Posterior cingulate gyrus (tissue), 11 donors: ENCODE data around the gene CD81.

Source experiments
- DNase-seq, 10 donors: peaks; one replicate each; pipeline versions ENCODE4 v3.0.0 to v3.0.0-alpha.2; 2020 to 2021; ENCODE audit warnings: mixed read lengths in 3 of 10
- intact Hi-C: fragments of 100-400 bp; cut with DNase I; formaldehyde crosslinking; loops from one replicate; pipeline ENCODE4 v1.15.1; 2023

The CD81 gene

DNA sequence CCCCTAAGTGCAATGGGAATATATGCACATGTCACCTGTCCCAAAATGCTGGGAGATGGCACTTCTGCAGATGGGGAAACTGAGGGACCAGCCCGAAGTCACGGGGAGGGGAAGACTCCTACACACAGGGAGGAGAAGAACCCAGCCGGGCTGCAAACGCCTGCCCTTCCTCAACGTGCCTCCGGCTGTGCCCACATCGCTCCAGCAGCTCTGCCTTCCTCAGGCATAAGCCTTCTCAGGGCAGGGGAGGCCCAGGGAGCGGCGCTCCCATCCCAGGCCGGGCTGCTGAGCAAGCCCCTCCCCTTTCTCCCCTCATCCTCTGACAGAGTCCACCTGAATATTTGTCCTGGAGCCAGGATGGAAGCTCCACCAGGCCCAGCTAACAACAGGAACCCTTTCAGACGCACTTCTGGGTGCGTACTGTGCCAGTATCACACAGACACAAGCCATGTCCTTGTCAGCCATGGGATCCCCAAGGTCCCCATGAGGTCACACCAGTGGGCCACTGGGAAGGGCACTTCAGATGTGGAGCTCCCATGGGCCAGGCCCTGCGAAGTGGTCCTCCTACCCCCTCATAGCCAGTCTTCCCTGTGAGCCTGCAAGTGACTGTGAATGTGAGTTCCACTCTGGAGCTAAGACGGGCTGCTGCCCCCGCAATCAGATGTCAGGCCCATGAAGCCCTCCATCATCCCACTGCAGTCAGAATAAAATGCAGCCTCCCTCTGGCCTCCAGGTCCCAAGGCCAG lies 2.5 kb upstream of the CD81 start:
- intact Hi-C loops, result loop anchor here (5.0 kb wide), 1 partner anchor 57 kb away; no protein-coding TSS in a partner anchor
- peak in 4 of 10 donors; percentile 17 to 64 (median 48) for DNase-seq

DNA sequence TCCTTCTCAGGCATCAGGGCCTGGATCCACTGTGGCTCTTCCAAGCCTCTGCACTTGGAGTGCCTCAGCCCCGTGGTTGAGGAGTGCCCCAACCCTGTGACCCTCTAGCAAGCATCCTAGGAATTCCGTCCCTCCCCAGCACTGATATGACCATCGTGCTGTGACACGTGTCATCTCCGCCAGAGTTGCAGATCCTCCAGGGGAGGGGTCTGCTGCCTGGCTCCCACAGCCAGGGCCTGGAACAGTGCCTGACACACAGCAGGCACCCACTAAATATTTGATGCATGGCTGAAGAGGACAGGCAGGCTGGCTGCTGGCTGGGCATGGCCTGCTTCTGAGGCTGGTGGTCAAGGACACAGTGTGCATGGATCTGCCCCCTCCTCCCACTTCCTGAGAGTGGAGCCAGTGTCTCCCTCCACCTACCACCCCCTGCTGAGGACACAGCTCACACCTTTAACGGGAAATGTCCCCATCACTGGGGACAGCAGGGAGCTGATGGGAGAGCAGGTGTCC lies 1.7 kb upstream of the CD81 start:
- intact Hi-C loops, result no loop called here
- DNase-seq, result peak in 5 of 10 donors; percentile 11 to 59 (median 39)

DNA sequence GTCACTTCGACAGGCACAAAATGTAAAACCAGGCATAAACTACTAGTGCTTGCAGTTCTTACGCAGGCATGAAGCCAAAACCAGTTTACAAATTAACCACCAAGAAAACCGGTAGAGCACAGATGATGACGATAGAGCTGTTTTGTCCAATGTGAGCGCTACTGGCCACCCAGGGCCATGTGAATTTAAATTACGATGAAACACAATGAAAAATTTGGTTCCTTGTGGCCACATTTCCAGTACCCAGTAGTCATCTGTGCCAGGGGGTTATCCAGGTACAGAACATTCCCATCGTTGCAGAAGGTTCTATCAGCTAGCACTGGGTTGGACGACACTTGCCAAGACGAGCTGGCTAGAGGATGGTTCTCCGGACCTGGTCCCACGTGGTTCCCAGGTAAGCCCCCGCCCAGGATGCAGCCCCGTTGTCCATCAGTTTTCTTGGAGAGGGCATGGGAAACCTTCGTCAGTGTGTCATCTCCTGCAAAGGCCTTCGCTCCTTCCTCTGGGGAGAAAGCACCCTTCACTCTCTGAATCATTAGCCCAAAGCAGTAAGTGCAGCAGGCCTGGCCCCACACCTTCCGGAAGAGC lies 1.1 kb upstream of the CD81 start:
- intact Hi-C loops, result no loop called here
- DNase-seq, result peak in 3 of 10 donors; percentile 1 to 72 (median 21)

DNA sequence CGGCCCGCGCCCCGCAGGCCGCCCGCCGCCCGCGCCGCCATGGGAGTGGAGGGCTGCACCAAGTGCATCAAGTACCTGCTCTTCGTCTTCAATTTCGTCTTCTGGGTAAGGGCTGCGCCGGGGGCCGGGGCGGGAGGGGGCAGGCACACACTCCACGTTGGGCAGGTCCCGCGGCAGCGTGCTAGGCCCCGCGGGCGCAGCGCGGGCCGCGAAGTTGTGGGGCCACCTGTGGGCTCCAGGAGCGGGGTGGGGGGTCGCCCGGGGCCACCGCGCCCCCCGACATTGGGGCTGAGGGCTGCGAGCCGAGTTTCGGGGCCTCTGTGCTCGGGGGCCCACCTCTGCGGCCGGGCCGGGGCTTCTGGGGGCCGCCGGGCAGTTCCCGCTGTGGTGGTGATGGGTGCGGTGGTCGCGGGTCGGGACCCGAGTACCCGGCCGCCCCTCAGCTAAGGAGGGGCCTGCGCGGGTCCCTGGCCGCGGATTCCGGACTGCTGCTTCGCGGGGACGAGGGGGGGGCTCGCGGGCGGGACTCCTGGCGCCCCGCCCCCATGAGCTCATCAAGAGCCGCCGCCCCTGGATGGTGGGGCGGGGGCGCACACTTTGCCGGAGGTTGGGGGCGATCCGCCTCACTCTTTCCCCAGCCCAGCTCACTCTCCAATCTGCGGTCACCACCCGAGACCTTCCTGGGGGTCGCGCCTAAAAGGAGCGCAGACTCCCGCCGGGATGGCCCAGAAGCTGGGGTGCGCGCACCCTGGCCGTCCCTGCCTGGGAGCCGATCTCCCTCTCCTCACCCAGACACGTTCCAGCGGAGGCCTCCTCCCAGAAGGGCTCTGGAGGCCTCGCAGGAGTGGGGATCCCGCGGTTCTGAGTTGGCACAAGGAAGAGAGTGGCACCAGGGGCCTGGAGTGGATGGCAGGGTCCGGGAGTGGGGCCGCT lies 667 bp downstream of the CD81 start:
- intact Hi-C loops, result no loop called here
- peak in 9 of 10 donors; percentile 12 to 91 (median 62) for DNase-seq

DNA sequence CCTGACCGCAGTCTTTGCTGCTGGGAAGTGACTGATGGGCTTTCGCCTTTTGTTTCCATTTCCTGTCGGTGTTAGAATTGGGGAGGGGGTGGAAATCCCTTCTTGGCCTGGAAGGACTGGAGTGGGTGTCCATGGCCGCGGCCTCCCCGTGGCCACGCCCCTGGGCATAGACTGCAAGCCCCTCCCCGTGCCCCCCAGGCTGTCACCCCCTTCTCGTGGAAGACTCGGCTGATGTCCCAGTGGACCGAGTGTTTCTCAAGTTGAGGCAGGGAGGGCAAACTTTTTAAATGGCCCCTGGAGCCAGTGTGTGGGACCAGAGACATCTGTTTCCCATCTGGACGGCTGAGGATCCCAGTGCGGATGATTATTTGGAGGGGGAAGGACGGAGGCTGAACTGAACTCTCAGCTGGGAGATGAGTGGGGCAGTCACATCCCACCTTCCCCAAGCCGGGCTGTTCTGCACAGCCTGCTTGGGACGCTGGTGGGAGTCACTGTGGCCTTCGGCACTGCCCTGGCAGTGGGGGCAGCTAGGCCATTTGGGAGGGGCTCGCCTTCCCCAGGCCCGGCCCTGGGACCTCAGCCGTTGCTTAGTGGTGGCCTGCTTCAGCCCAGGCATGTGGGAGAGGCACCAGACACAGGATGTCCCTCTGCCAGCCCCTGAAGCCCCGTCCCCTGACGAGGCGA lies 1.6 kb downstream of the CD81 start:
- intact Hi-C loops, result no loop called here
- DNase-seq, result peak in 1 of 10 donors; percentile 71

DNA sequence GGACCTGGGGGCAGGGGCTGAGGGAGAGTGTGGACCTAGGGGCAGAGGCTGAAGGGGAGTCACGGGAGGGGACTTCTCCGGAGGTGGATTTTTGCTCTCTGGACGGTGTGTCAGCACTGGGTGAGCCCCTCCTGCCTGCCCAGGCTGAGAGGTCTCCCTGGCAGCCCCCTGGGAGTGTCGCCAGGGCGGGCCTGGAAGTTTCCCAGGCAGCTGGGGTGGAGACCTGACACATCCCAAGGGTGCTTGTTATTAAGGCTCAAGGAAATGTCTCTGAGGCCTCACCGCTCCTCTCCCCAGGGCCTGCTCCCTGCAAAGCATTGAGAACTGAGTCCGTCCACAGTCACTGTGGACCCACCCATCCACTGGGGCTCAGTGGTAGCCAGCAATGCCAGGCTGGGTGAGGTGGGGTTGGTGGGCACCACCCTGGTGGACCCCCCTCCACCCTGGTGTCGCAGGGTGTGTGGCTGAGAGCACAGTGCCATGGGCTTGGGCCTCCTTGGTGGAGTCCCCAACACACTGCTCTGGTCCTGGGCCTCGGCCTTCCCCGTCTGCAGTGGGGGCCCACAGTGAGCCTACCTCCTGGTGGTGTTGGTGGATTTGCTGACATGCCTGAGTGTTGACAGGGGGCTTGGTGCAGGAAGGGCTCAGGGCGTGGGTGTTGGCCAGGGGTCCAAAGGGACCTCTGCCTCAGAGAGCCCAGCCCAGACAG lies 2.5 kb downstream of the CD81 start:
- DNase-seq, result peak in 1 of 10 donors; percentile 65
- intact Hi-C loops, result no loop called here

DNA sequence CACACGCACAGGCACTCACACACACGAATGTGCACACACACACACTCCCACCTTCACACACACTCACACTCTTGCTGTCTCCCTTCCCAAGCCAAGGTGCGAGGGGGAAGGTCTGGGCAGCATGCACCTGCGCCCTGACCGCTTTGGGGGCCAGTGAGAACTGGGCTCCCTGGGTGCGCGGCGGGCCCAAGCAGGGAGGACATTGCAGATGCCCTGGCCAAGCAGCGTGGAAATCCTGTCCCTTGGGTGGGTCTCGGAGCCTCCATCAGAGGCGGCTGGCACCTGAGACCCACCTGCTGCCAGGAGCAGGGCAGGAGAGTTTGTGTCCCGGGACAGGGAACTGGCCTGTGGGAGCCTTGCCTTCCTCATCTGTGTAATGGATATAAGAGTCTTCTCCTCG lies 3.3 kb downstream of the CD81 start:
- intact Hi-C loops, result no loop called here

DNA sequence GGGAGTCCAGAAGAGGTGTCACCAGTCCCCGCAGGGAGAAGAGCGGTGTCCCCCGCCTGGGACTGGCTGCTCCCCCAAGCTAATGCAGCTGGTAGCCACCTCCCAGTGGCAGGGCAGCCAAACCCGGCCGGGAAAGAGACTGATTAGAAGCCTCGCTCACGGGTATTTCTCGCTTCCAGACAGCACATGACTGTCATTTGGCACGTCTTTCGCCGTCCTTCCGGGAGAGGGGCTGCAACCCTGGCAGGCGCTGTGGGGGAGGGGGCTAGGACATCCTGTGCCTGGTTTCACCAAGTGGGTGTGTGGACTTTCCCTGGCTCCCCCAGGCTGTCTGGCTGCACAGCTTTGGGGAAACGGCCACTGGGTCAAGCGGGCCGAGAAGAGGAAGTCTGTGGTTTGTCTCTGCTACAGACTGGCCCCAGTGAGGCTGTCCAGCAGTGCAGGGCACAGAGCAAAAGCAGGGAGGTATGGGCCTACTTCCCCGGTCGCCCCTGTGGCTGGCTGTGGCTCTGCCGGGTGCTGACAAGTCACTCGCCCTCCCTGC lies 3.8 kb downstream of the CD81 start:
- peak in 7 of 10 donors; percentile 37 to 92 (median 64) for DNase-seq
- intact Hi-C loops, result no loop called here

More for the DNA sequence above, 3.3 kb downstream of the CD81 start:
- DNase-seq, result peak in 1 of 10 donors; percentile 61

DNA sequence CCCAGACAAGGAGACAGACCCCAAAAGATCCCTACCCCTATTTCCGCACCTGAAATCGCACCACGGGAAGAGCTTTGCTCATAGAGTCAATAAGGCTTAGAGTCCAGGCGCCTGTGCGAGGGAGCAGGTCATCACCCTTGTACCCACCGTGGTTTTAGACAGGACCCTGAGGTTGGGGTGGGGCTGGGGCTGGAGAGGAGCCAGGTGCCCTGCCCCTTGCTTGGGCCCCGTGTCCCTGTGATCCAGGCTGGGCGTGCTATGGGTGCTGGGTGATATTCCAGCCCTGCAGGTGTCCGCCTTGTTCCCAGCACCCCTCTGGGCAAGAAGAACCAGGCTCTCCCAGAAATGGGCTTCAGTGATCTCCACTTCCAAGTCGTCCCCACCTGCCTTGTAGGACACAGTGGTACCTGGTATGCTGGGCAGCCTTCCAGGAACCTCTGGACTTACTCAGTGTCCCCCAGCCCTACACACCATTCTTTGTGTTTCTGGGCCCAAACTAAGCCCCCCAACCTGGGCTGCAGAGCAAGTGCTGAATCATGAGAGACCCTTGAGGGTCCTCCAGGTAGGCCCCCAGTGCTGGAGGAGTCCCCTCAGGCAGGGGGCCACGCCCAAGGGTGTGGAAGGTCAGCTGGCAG lies 4.5 kb downstream of the CD81 start:
- intact Hi-C loops, result no loop called here
- DNase-seq, result no peak

DNA sequence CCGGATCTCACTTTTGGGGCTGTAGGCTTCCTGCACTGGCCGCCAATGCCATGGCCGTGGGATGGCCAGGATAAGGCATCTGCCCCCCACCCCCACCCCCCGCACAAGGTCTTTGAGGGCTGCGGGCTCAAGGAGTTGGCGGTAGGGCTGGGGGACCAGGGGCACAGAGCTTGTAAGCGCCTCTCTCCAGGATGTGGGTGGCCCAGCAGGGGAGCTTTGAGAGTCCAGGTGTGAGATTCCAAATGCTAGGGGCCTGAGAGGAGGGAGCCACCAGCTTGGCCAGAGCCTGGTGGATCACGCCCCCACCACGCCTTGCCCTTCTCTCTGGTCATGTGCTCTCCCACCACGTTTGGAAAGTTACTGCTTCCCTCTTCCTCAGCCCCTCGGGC lies 5.0 kb downstream of the CD81 start:
- no peak for DNase-seq
- intact Hi-C loops, result no loop called here

DNA sequence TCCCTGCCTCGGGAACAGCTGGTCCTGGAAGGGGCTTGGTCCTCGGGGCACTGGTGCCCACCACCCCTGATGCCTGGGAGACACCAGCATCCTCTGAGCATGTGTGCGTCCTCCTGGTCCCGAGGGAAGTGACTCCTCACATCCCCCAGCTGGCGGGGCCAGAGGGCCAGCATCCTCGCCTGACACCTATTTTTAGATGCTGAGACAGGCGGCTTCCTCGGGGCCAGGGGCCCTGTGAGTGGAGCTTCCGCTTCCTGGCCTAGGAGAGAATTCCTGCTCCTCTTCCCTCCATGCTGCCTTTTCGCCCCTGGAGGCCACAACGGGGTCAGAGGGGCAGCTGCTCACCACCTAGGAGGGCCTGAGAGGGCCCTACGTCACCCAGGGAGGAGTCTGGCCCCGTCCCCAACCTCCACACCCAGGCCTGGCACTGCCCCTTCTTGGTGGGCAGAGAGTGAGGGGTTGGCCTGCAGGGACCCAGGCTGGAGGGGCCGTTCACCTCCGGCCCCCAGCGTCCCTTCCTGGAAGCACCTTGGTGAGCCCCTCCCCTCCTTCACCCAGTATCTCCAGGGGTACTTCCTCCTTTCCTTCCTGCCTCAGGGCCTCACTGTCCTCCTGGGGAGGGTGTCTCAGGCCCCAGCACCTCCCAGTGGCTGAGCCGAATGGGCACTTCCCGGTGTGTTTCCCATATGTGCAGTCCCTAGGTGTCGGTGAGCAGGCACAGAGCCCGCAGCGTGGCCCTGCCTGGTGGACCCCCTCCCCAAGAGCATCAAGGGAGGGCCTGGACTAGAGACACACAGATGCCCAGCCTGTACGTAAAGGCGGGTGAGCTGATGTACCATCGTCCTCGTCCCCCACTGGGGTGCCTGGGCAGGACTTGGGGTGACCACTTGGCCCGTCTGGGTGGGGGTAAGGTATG lies 6.1 kb downstream of the CD81 start:
- peak in 1 of 10 donors; percentile 40 for DNase-seq
- intact Hi-C loops, result no loop called here

DNA sequence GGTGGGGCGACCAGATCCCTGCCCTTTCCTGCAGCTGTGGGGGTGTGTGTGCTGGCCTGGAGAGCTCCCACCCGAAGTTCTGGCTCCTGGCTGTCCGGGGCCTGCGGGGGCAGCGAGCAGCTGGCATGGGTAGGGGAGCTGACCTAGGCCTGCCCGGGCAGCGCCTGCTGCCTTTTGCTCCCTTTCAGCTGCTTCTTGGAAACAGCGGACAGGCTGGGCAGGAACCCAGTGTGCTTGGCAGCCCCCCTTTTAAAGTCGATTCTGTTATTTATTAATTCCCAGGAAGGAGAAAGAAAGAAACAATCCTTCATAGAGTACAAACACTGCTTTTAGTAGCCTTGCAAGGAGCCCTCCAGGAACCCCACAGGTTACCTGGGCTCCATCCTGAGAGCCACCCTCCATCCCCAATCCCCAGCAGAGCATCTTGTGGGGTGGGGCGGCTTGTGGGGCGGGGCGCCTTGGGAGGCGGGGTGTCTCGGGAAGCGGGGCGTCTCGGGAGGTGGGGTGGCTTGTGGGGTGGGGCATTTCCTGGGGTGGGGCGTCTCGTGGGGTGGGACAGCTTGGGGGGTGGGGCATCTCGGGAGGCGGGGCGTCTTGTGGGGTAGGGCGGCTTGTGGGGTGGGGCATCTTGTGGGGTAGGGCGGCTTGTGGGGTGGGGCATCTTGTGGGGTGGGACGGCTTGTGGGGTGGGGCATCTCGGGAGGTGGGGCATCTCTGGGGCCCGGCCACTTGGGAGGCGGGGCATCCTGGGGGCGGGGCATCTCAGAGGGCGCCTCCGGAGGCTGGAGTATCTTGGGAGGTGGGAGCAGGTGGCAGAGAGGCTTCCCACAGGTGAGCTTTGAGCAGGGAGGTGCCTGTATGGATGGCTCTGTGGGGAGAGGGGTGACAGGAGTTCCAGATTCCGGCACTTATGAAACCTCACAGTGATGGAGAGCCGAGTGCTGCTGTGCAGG lies 7.0 kb downstream of the CD81 start:
- peak in 5 of 10 donors; percentile 32 to 83 (median 42) for DNase-seq
- intact Hi-C loops, result no loop called here

DNA sequence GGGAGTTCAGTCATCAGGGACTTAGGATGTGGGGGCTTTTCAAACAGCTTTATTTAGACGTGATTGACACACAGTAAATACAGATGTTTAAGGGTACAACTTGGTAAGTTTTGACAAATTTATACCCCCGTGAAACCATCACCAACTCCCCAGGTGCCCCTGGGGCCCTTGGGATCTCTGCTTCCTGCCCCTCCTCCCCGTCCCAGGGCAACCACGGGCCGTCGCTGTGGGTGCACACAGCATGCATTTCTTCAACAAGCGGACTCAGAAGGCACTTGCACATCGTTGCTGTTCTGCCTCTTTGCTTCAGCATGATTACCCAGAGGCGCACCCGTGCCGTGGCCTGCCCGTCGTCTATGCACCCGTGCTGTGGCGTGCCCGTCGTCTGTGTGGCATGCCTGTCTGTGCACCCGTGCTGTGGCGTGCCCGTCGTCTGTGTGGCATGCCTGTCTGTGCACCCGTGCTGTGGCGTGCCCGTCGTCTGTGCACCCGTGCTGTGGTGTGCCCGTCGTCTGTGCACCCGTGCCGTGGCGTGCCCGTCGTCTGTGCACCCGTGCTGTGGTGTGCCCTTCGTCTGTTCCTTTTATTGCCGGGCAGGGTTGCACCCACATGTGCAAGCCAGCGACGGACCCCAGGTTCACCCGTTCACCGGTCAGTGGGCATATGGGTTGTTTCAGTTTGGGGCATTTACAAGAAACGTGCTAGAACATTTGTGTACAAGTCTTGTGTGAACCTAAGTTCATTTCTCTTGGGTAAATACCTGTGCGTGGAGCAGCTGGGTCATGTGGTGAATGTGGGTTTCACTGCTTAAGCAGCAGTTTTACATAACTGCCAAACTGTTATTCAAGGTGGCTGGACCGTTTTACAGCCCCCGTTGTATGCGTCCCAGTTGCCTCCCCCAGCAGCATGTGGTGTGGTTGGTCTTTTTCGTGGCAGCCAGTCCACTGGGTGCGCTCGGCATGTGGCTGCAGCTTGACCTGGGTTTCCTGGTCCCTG lies 8.3 kb downstream of the CD81 start:
- DNase-seq, result no peak
- intact Hi-C loops, result no loop called here

DNA sequence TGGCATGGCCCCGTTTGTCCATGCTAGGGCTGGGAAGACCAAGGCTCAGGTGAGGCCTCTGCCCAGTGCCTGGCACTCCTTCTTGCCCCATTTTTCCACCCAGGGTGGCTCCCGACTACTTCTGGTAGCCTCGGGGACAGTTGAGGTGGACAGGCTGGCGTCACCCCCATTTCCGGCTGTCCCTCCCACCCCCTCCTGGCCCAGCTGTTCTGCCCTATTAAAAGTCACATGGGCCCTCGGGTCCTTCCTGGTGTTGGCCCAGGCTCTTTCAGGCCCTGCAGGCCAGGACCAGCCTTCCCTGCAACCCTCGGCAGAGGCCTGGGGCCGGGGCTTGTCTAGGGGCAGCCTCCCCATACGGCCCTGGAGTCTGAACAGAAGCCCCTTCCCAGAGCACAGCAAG lies 9.5 kb downstream of the CD81 start:
- no peak for DNase-seq

DNA sequence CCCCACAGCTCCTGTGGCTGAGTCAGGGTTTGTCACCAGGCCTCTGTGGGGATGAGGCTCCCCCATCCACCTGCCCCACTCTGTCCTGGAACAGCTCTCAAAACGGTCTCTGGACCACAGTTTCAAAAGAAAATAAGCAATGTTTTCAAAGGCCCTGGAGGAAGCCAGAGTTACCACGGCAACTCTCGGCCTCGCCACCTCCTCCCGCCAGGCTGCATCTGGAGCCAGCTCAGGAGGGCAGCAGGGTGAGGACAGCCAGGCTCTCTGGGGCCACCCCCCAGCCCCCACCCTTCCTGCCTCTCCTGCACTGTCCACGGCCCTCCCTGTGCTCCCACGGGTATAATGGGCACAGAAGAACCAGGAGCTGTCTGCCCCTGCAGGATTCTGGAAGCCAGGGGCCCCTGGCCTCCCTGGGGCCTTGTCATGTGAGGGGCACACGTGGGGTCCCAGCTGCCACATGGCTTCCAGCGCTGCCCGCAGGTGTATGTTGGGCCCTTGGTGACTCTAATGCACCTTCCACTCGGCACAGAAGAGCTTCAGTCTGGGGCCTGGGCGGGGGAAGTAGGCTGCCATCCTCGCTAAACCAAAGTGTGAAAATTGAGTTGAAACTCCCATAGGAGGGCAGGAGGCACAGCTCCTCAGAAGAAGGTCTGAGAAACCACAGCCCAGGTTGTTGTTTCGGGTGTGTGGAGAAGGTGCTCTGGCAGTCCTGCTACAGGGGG lies 10.3 kb downstream of the CD81 start:
- intact Hi-C loops, result no loop called here
- peak in 7 of 10 donors; percentile 36 to 94 (median 69) for DNase-seq

More for the DNA sequence above, 9.5 kb downstream of the CD81 start:
- intact Hi-C loops, result no loop called here
